Left forelimb (tissue), 1 donor: ENCODE measurements around the gene PXDC1.

Source experiments
- DNase-seq: peaks from one replicate; pipeline ENCODE4 v3.0.0-alpha.2; 2018; ENCODE audit warnings: low spot score

Gene PXDC1

GRCh38 chr6:3751077-3751729, at the start of gene PXDC1:
Gene PXDC1, minus strand, starts transcription at chr6:3751713. Its CDS starts 182 bp downstream, at chr6:3751531.
- no peak for DNase-seq

- DNase-seq = no peak
These were observed 49.5 kb upstream of the PXDC1 start for GRCh38 chr6:3800850-3801591.

- no peak for DNase-seq
These were observed 48.2 kb upstream of the PXDC1 start for GRCh38 chr6:3799719-3800118.

GRCh38 chr6:3798055-3798919, 46.8 kb upstream of the PXDC1 start:
- DNase-seq = no peak

GRCh38 chr6:3797231-3798054, 45.9 kb upstream of the PXDC1 start:
- no peak for DNase-seq

GRCh38 chr6:3796719-3797041, 45.2 kb upstream of the PXDC1 start:
- DNase-seq = no peak

GRCh38 chr6:3795836-3796718, 44.6 kb upstream of the PXDC1 start:
- DNase-seq = no peak

- no peak for DNase-seq
These were observed 42.6 kb upstream of the PXDC1 start for GRCh38 chr6:3794092-3794491.

- DNase-seq = no peak
These were observed 42.0 kb upstream of the PXDC1 start for GRCh38 chr6:3793545-3793944.

- no peak for DNase-seq
These were observed 40.2 kb upstream of the PXDC1 start for GRCh38 chr6:3791526-3792203.

- DNase-seq = no peak
These were observed 38.5 kb upstream of the PXDC1 start for GRCh38 chr6:3789896-3790558.

GRCh38 chr6:3789018-3789895, 37.7 kb upstream of the PXDC1 start:
- no peak for DNase-seq

- no peak for DNase-seq
These were observed 37.0 kb upstream of the PXDC1 start for GRCh38 chr6:3788408-3789017.

GRCh38 chr6:3786141-3786540, 34.6 kb upstream of the PXDC1 start:
- no peak for DNase-seq

- no peak for DNase-seq
These were observed 34.2 kb upstream of the PXDC1 start for GRCh38 chr6:3785745-3786098.

- DNase-seq = no peak
These were observed 33.6 kb upstream of the PXDC1 start for GRCh38 chr6:3784885-3785744.

GRCh38 chr6:3784423-3784822, 32.9 kb upstream of the PXDC1 start:
- DNase-seq = no peak
